DND-41 (cell line): ENCODE results near the gene ZNF302.

ENCODE experiments used
- EZH2 ChIP-seq: IDR thresholded peaks from 3 replicates; pipeline ENCODE4 v1.6.1; 2012; ENCODE audit warnings: borderline replicate concordance, low read depth, mild to moderate bottlenecking, moderate library complexity, low read length, inconsistent platforms; ENCODE audit not compliant: severe bottlenecking
- TF ChIP-seq, protein P1 (sequence below): IDR thresholded peaks from 2 replicates; pipeline ENCODE4 v1.5.1; 2012; ENCODE audit warnings: borderline replicate concordance, low read length, moderate library complexity, mild to moderate bottlenecking; ENCODE audit not compliant: poor library complexity, severe bottlenecking; ENCODE audit errors: extremely low read depth

GRCh38 chr19:34639491-34640085 lies 37.9 kb upstream of the ZNF302 start:
- TF ChIP-seq, protein P1, sequence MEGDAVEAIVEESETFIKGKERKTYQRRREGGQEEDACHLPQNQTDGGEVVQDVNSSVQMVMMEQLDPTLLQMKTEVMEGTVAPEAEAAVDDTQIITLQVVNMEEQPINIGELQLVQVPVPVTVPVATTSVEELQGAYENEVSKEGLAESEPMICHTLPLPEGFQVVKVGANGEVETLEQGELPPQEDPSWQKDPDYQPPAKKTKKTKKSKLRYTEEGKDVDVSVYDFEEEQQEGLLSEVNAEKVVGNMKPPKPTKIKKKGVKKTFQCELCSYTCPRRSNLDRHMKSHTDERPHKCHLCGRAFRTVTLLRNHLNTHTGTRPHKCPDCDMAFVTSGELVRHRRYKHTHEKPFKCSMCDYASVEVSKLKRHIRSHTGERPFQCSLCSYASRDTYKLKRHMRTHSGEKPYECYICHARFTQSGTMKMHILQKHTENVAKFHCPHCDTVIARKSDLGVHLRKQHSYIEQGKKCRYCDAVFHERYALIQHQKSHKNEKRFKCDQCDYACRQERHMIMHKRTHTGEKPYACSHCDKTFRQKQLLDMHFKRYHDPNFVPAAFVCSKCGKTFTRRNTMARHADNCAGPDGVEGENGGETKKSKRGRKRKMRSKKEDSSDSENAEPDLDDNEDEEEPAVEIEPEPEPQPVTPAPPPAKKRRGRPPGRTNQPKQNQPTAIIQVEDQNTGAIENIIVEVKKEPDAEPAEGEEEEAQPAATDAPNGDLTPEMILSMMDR: peak; percentile 87
- no peak for TF ChIP-seq EZH2
